ENCODE results near the gene PRSS33. TPM values are rescaled to one million over a fixed set of nuclear protein-coding genes. Genes with fewer than 3 reads are reported as not detected.

PRSS33 gene
- total and polyA plus RNA-seq, 2 of the 8 experiments (the other 6 are each of a cell fraction or from before 2014, with no cell fraction given) = 0.09 TPM; not detected in 1

- TF ChIP-seq SUZ12 (IDR thresholded peaks at IDR 0.05; ENCODE audit: low read length) = no peak
- no peak for TF ChIP-seq JUND (IDR thresholded peaks at IDR 0.05; ENCODE audit: low read length)
- no peak for TF ChIP-seq RXRA (IDR thresholded peaks at IDR 0.05; ENCODE audit: insufficient read depth, low read depth, low read length)
Observed at GRCh38 chr16:2819939-2820835, 32.8 kb upstream of the PRSS33 start (continued).
